NB4 (cell line): ENCODE measurements around the gene TBC1D9.

Experiments
- POLR2A ChIP-seq: IDR thresholded peaks from 2 replicates; pipeline ENCODE4 v1.6.1; 2011; ENCODE audit warnings: mild to moderate bottlenecking; ENCODE audit not compliant: insufficient read length; ENCODE audit errors: extremely low read depth
- TF ChIP-seq, protein P1 (sequence below): IDR thresholded peaks from one replicate; pipeline ENCODE4 v1.5.1; 2012; ENCODE audit warnings: low read depth, low read length

DNA sequence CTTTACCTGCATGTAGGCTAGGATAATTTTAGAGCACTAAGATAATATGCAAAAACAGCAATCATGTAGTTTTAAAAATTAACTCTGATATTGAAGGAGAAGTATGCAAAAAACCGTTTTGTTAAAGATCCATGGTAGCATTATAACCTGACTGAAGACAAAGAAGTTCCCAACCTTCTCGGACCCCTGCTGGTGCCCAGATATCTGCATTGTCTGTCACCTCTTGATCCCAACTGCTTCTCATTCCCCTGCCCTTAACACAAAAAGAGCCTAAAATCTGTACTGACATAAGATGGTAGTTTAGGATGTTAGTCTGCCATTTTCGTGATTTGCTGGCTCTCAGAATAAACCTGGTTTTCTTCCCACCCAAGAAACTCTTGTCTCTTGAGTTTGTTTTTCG is 125.9 kb downstream of the TBC1D9 start:
- TF ChIP-seq, protein P1, sequence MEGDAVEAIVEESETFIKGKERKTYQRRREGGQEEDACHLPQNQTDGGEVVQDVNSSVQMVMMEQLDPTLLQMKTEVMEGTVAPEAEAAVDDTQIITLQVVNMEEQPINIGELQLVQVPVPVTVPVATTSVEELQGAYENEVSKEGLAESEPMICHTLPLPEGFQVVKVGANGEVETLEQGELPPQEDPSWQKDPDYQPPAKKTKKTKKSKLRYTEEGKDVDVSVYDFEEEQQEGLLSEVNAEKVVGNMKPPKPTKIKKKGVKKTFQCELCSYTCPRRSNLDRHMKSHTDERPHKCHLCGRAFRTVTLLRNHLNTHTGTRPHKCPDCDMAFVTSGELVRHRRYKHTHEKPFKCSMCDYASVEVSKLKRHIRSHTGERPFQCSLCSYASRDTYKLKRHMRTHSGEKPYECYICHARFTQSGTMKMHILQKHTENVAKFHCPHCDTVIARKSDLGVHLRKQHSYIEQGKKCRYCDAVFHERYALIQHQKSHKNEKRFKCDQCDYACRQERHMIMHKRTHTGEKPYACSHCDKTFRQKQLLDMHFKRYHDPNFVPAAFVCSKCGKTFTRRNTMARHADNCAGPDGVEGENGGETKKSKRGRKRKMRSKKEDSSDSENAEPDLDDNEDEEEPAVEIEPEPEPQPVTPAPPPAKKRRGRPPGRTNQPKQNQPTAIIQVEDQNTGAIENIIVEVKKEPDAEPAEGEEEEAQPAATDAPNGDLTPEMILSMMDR = no peak
- no peak for TF ChIP-seq POLR2A
